RPMI8226 (cell line): ENCODE measurements around the gene MAGI1.

ENCODE experiments used
- DNase-seq: peaks from one replicate; pipeline ENCODE4 v3.0.0-alpha.2; 2015

MAGI1 gene

GRCh38 chr3:65938676-65939075, 100.0 kb downstream of the MAGI1 start:
- DNase-seq: no peak

- no peak for DNase-seq
Observed at GRCh38 chr3:65938147-65938546, 100.6 kb downstream of the MAGI1 start.

GRCh38 chr3:65936908-65937638, 101.6 kb downstream of the MAGI1 start:
- no peak for DNase-seq

DNA sequence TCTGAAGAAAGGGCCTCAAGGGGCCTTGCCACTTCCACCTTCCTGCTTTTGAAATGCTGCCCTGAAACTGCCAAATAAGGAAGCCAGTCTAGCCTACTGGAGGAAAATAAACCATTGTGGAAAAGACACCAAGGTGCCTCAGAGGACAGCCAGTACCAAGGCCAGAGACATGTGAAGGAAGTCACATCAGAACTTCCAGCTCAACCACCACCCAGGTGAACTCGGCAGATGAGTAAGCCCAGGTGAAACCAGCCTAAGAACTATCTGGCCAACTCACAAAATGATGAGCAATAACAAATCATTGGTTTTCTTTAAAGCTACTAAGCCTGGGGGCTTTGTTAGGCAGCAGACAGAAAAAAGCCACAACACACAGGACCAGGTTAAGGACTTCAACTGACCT, 103.0 kb downstream of the MAGI1 start:
- no peak for DNase-seq

DNA sequence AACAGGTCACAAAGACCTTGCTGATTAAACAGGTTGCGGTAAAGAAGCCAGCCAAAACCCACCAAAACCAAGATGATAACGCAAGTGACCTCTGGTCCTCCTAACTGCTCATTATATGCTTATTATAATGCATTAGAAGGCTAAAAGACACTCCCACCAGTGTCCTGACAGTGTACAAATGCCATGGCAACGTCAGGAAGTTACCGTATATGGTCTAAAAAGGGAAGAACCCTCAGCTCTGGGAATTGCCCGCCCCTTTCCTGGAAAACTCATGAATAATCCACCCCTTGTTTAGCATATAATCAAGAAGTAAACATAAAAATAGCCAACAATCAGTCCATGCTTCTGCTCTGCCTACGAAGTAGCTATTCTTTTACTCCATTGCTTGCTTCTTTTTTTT, 108.1 kb downstream of the MAGI1 start:
- no peak for DNase-seq

- DNase-seq: no peak
Observed at GRCh38 chr3:65928110-65928509, 110.6 kb downstream of the MAGI1 start.

- DNase-seq: no peak
Observed at GRCh38 chr3:65927576-65927975, 111.1 kb downstream of the MAGI1 start.

- no peak for DNase-seq
Observed at GRCh38 chr3:65925254-65925954, 113.3 kb downstream of the MAGI1 start.

DNA sequence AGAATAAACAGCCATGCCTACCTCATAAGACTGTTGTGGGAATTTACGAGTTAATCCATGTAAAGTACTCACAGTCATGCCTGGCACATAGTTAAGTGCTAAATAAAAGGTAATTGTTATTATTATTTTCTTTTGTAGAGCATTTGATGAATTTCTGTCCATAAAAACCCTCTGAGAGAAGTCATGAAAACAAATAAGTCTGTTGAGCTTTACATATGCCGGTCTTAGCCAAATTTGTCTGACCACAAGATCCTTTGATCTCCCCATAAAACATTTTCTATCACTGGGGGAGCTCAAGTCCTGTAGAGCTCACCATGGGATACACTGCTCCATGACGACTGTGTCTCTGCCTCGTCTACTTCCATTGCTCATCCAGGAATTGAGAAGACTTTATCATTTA, 114.0 kb downstream of the MAGI1 start:
- DNase-seq: no peak

DNA sequence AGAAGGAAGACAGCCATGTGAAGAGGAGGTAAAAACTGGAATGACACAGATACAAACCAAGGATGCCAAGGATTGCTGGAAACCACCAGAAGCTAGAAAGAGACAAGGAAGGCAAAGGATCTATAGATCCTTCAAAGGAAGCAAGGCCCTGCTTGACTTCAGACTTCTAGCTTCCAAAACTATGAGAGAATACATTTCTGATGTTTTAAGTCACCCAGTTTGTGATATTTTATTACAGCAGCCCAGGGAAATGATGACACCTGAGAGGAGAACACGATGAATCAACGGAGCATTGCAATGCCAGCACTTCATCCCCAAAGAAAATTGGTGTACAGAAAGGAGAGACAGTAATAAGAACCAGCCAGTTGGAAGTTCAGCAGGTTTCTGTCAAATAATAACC, 116.3 kb downstream of the MAGI1 start:
- DNase-seq: no peak

DNA sequence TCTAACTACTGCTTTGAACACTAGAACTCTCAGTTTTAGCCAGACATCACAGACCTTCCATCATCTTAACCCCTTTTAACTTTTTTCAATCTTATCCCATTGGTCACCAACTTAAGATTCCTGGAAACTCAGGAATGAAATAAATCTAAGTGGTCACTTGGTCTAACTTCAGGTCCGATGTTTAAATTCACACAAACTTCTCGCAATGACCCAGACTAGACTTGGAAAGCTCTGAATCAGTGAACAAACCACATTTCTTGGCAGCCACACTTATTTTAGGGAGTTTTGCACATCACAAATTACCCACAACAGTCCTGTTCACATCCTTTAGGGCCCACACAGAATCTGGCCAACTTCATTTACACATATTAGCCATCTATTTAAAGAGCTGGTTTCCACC, 118.9 kb downstream of the MAGI1 start:
- no peak for DNase-seq

DNA sequence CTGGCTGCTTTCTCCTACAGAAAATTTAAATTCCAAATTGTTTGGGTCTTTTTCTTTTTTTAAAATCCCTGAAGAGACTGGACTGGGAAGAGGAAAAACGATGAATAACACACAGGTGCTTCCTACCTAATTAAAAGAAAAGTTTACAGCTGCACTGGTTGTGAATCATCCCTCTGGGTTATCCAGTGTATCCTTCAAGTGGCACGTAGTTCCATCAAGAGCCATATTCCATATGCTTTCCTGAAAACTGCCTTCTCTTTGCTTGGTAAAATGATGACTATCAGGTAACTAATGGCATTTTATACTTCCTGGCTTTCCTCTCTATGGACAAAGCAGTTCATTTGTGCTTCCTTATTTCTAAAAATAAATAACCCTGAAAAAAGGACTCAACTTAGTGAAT, 123.2 kb downstream of the MAGI1 start:
- no peak for DNase-seq

DNA sequence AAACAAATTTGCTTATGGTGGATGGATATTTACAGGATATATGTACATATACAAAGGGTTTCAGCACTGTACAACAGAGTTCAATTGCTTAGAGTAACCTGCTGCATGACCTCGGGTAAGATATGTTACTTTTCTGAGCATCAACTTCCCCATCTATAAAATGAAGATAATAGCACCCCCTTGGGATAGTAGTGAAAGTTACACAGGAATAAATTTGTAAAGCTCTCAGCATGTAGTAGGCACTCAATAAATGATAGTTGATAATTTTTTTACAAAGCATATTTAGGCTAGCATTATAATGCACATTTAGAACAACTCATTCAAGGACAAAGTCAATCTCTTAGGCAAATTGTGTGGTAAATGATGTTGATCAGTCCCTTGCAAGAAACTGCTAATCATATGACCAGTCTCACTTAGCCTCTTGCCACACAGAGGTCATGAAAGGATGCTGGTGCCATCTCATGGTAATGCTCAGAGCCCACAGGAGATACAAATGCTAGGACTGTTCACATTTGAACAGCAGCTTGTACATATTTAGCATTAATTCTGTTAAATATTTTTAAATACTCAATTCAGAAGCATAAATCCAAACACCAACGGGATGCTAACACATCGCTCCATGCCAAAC, 123.9 kb downstream of the MAGI1 start:
- DNase-seq: no peak

GRCh38 chr3:65914032-65914739, 124.5 kb downstream of the MAGI1 start:
- DNase-seq: no peak

GRCh38 chr3:65912647-65913046, 126.1 kb downstream of the MAGI1 start:
- DNase-seq: no peak

- DNase-seq: no peak
Observed at GRCh38 chr3:65908588-65908987, 130.1 kb downstream of the MAGI1 start.

- DNase-seq: no peak
Observed at GRCh38 chr3:65907232-65908130, 131.2 kb downstream of the MAGI1 start.

DNA sequence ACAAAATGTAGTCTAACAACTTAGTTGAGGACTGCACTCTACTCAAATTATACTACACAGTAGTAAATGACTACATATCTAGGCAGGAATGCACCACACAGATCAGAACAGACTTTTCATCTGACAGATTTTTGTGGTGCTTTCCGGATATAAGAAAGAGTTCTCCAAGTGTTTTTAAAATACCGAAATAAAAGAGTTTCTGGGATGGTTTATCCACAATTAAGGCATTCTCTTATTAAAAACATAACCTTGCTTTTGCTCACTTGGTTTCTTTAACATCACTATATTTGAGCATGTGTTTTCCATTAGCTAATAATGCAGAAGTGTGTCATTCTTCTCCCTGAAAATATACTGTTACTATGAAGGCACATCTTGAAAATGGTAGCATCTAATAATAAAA, 132.9 kb downstream of the MAGI1 start:
- no peak for DNase-seq

GRCh38 chr3:65904016-65904415, 134.7 kb downstream of the MAGI1 start:
- DNase-seq: no peak

DNA sequence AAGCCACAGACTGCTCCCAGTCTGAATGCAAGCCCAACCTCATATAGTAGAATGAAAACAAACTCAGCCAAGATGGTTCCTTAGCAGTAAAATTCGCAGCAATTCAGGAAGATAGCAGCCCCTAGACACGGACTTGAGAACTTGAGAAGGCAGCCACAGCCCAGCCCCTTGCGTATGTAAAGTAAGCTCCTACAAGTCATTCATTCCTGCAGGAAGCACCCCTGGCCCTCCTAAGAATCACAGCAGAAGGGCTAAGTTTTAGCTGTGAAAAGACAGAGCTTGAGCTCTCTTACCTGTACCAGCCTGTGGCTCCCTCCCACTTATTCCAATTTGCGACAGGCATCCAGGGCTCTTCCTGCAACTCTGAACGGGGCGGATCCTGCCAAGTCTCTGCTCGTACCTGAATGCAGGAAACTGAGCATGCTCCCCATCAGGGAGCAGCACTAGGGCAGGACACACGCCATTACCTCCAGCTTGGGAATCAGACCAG, 136.4 kb downstream of the MAGI1 start:
- no peak for DNase-seq

DNA sequence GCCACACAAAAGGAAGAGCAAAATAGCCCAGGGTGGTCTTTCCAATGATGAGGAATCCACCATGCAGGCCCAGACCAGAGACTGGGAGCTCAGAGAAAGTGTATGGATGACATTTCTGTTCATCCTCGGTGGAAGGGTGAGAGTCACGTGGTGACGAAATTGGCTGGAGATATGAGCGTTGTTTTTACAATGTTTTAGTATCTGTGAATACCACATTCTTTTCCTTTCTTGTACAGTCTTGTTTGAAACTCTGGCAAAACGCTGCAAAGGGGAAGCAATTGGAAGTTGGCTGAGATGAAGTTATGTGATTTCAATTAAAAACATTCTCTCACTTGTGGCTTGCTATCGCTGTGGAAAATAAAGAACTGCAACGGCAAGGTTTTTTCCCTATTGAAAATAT, 137.5 kb downstream of the MAGI1 start:
- no peak for DNase-seq

- DNase-seq: no peak
Observed at GRCh38 chr3:65899226-65899625, 139.5 kb downstream of the MAGI1 start.
